ACC112 (cell line): Measurements from ENCODE around the gene FILIP1.

Experiments used
- H2AFZ ChIP-seq: fragments of 200-600 bp; sonication (generic); one replicate; pipeline ENCODE4 v1.6.0; 2017; ENCODE audit warnings: antibody characterized with exemption, low read length; ENCODE audit not compliant: unreplicated experiment
- H3K27ac ChIP-seq: fragments of 200-600 bp; sonication (generic); 2 replicates; pipeline ENCODE4 v1.5.1; 2014; ENCODE audit warnings: low read depth, mild to moderate bottlenecking, antibody characterized with exemption, low read length, moderate library complexity
- H3K27me3 ChIP-seq: fragments of 200-600 bp; sonication (generic); 2 replicates; pipeline ENCODE4 v1.6.1; 2014; ENCODE audit warnings: mild to moderate bottlenecking, antibody characterized with exemption, low read length, moderate library complexity, mixed read lengths; ENCODE audit not compliant: insufficient read depth
- H3K36me3 ChIP-seq: fragments of 200-600 bp; sonication (generic); 2 replicates; pipeline ENCODE4 v1.6.1; 2016; ENCODE audit warnings: mild to moderate bottlenecking, antibody characterized with exemption, low read length, moderate library complexity, mixed read lengths; ENCODE audit not compliant: insufficient read depth
- H3K4me1 ChIP-seq: fragments of 200-600 bp; sonication (generic); one replicate; pipeline ENCODE4 v1.6.1; 2016; ENCODE audit warnings: low read length, mixed read lengths; ENCODE audit not compliant: insufficient read depth, unreplicated experiment, control insufficient read depth
- H3K4me3 ChIP-seq: fragments of 200-600 bp; sonication (generic); 2 replicates; pipeline ENCODE4 v1.5.1; 2014; ENCODE audit warnings: mild to moderate bottlenecking, low read depth, low read length
- H3K79me2 ChIP-seq: fragments of 200-600 bp; sonication (generic); one replicate; pipeline ENCODE4 v1.6.0; 2016; ENCODE audit warnings: low read length; ENCODE audit not compliant: control insufficient read depth, unreplicated experiment, insufficient read depth

Gene FILIP1

GRCh38 chr6:75524322-75524972, 30.8 kb upstream of the FILIP1 start:
- H3K27ac ChIP-seq = no peak overlapping the region
- peak overlapping the region; percentile 57 for H3K4me3 ChIP-seq
- H2AFZ ChIP-seq = peak overlapping the region; percentile 5

GRCh38 chr6:75516757-75517156, 23.2 kb upstream of the FILIP1 start:
- no peaks in the 10 kb centered on the region for H3K4me1 ChIP-seq
- H3K36me3 ChIP-seq = no peaks in the 10 kb centered on the region
- H3K27me3 ChIP-seq = no peaks in the 10 kb centered on the region
- H3K79me2 ChIP-seq = no peaks in the 10 kb centered on the region
- no peak overlapping the region for H2AFZ ChIP-seq
- no peak overlapping the region for H3K27ac ChIP-seq
- no peak overlapping the region for H3K4me3 ChIP-seq

More at GRCh38 chr6:75524322-75524972, 30.8 kb upstream of the FILIP1 start:
- H3K36me3 ChIP-seq = no peaks in the 10 kb centered on the region
- no peaks in the 10 kb centered on the region for H3K79me2 ChIP-seq
- H3K4me1 ChIP-seq = peaks cover 7% of the 10 kb centered on the region
- H3K27me3 ChIP-seq = no peaks in the 10 kb centered on the region

- H3K27me3 ChIP-seq = no peaks in the 10 kb centered on the region
- H3K36me3 ChIP-seq = no peaks in the 10 kb centered on the region
- H3K4me1 ChIP-seq = no peaks in the 10 kb centered on the region
- H3K79me2 ChIP-seq = no peaks in the 10 kb centered on the region
- no peak overlapping the region for H3K4me3 ChIP-seq
- no peak overlapping the region for H2AFZ ChIP-seq
- H3K27ac ChIP-seq = no peak overlapping the region
Observed at GRCh38 chr6:75512591-75512990, 19.0 kb upstream of the FILIP1 start.

GRCh38 chr6:75505424-75505823, 11.8 kb upstream of the FILIP1 start:
- no peaks in the 10 kb centered on the region for H3K79me2 ChIP-seq
- H3K27me3 ChIP-seq = no peaks in the 10 kb centered on the region
- H3K4me1 ChIP-seq = no peaks in the 10 kb centered on the region
- no peak overlapping the region for H3K4me3 ChIP-seq
- no peak overlapping the region for H3K27ac ChIP-seq
- H2AFZ ChIP-seq = no peak overlapping the region
- no peaks in the 10 kb centered on the region for H3K36me3 ChIP-seq

DNA sequence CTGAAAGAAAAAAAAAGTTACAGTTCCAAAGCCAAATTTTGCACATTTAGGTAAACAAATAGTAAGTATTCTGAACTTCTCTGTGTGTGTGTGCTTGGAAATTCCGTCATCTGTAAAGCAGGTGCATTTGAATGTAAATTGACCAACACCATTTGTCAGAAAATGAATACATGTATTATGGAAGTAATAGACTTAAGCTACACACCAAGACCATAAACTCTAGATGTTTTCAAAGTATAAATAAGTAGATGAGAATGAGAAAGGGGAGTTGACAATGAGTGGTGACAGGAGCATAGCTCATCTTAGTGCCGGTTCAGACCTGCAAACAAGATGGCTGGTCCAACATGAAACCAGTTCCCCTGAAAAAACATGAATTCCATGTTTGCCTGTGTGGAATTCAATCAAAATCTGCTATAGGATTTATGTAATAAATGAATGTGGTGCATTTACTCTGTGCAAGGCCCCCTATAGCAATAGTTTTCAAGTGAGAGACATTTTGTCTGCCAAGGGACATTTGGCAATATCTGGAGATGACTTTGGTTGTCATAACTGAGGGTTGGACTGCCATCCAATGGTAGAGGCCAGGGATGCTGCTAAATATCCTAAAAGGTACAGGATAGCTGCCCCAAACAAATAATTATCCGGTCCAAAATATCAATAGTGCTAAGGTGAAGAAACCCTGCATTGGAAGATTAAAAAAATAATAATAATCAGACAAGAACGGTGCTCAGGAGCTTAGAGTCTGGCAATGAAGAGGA, 11.0 kb upstream of the FILIP1 start:
- Histone ChIP-seq H3K27me3 (no peaks in the 10 kb centered on the region), H3K36me3 (no peaks in the 10 kb centered on the region), H3K4me3 (no peak overlapping the region), H3K4me1 (no peaks in the 10 kb centered on the region), H3K79me2 (no peaks in the 10 kb centered on the region), H2AFZ (no peak overlapping the region), H3K27ac (no peak overlapping the region)

GRCh38 chr6:75503291-75503690, 9.7 kb upstream of the FILIP1 start:
- H3K27ac ChIP-seq = no peak overlapping the region

GRCh38 chr6:75502884-75503283, 9.3 kb upstream of the FILIP1 start:
- H3K27ac ChIP-seq = no peak overlapping the region
- H3K36me3 ChIP-seq = no peaks in the 10 kb centered on the region
- no peak overlapping the region for H2AFZ ChIP-seq
- H3K4me3 ChIP-seq = no peak overlapping the region
- H3K79me2 ChIP-seq = no peaks in the 10 kb centered on the region
- H3K4me1 ChIP-seq = peaks cover 5% of the 10 kb centered on the region
- no peaks in the 10 kb centered on the region for H3K27me3 ChIP-seq

More at GRCh38 chr6:75503291-75503690, 9.7 kb upstream of the FILIP1 start:
- no peaks in the 10 kb centered on the region for H3K27me3 ChIP-seq
- no peak overlapping the region for H3K4me3 ChIP-seq
- H3K36me3 ChIP-seq = no peaks in the 10 kb centered on the region
- H2AFZ ChIP-seq = no peak overlapping the region
- H3K4me1 ChIP-seq = peaks cover 5% of the 10 kb centered on the region
- no peaks in the 10 kb centered on the region for H3K79me2 ChIP-seq

- Histone ChIP-seq H2AFZ (no peak overlapping the region), H3K36me3 (no peaks in the 10 kb centered on the region)
Observed at GRCh38 chr6:75501756-75502155, 8.2 kb upstream of the FILIP1 start.

DNA sequence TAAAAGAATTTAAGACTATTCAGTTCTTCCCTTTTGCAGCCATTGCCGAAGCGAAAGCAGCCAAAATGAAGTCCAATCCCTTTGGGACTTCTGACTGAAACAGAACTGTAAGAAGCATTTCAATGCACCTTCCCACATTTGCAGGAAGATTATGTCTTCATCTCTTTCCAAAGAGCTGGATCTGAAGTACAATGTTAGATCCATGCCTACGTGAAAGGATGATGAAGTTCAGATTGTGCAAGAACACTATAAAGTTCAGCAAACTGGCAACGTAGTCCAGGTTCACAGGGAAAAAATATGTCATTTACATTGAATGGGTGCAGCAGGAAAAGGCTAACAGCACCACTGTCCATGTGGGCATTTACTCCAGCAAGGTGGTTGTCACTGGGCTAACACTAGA, 6.0 kb upstream of the FILIP1 start:
- no peaks in the 10 kb centered on the region for H3K27me3 ChIP-seq
- no peak overlapping the region for H2AFZ ChIP-seq
- no peak overlapping the region for H3K27ac ChIP-seq

More at GRCh38 chr6:75501756-75502155, 8.2 kb upstream of the FILIP1 start:
- H3K27ac ChIP-seq = no peak overlapping the region
- H3K79me2 ChIP-seq = no peaks in the 10 kb centered on the region
- peaks cover 5% of the 10 kb centered on the region for H3K4me1 ChIP-seq
- H3K4me3 ChIP-seq = no peak overlapping the region
- no peaks in the 10 kb centered on the region for H3K27me3 ChIP-seq

DNA sequence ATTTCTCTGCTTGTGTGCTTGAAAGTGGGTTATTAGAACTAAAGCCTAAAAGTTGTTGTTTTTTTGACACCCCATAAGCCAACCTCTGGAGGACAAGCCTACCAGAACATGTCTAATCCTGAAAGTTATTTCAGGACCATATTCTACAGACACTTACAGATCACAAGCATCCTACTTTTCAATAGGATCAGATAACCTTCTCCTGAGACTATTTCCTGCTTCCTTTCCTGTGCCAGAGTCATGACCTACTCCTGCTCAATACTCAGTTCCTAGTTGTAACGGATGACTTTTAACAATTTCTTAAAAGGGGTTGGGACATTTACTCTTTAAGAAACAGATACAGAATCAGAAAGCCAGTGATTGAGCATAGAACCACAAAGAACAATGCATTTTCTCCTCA, 5.3 kb upstream of the FILIP1 start:
- Histone ChIP-seq H3K4me3 (no peak overlapping the region), H3K36me3 (no peaks in the 10 kb centered on the region), H3K79me2 (no peaks in the 10 kb centered on the region), H3K27ac (no peak overlapping the region), H3K4me1 (peaks cover 16% of the 10 kb centered on the region), H2AFZ (no peak overlapping the region), H3K27me3 (no peaks in the 10 kb centered on the region)

More for the DNA sequence above, 6.0 kb upstream of the FILIP1 start:
- Histone ChIP-seq H3K36me3 (no peaks in the 10 kb centered on the region), H3K4me1 (peaks cover 16% of the 10 kb centered on the region), H3K4me3 (no peak overlapping the region), H3K79me2 (no peaks in the 10 kb centered on the region)

DNA sequence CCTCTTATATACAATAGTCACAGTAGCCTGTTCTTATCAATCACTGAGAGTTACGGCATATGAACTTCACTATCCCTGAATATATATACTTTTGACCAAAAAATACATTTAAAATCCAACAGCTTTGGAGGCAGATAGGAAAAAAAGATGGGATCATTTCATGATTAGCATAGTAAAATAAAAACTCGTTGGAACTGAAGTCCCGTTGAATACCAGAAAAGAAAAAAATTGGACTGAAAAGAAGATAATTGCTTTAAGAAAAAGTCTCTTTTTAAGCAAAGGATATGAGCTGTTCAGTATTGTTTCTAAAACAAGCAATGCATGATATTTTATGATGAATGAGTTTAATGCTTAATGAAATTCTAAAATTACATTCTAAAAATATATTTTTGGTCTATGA, 4.4 kb upstream of the FILIP1 start:
- no peaks in the 10 kb centered on the region for H3K36me3 ChIP-seq
- H3K4me3 ChIP-seq = no peak overlapping the region
- H3K79me2 ChIP-seq = no peaks in the 10 kb centered on the region
- peaks cover 16% of the 10 kb centered on the region for H3K4me1 ChIP-seq
- no peaks in the 10 kb centered on the region for H3K27me3 ChIP-seq
- H3K27ac ChIP-seq = no peak overlapping the region
- H2AFZ ChIP-seq = no peak overlapping the region
